Ascending aorta (tissue), 2 donors: Measurements from ENCODE around the gene NSL1. TPM values are rescaled to one million over a fixed set of nuclear protein-coding genes. Genes with fewer than 3 reads are reported as not detected.

Experiments used
- DNase-seq, 2 donors: peaks; one replicate each; pipeline ENCODE4 v3.0.0-alpha.2; 2019; ENCODE audit warnings: low spot score in 2 of 2
- H3K27ac ChIP-seq, 2 donors: fragments of 200-600 bp; sonication (generic); one replicate each; pipeline ENCODE4 v1.5.1; 2016 to 2017; ENCODE audit warnings: mild to moderate bottlenecking in 1 of 2
- H3K27me3 ChIP-seq: fragments of 200-600 bp; sonication (generic); one replicate; pipeline ENCODE4 v1.5.1; 2017
- H3K36me3 ChIP-seq, 2 donors: fragments of 200-600 bp; sonication (generic); one replicate each; pipeline ENCODE4 v1.5.1; 2016
- H3K4me1 ChIP-seq, 2 donors: fragments of 200-600 bp; sonication (generic); one replicate each; pipeline ENCODE4 v1.5.1; 2016 to 2017; ENCODE audit warnings: mild to moderate bottlenecking in 1 of 2
- H3K4me3 ChIP-seq, 2 donors: fragments of 200-600 bp; sonication (generic); one replicate each; pipeline ENCODE4 v1.5.1; 2016 to 2017; ENCODE audit warnings: mild to moderate bottlenecking in 1 of 2
- H3K9me3 ChIP-seq, 2 donors: fragments of 200-600 bp; sonication (generic); one replicate each; pipeline ENCODE4 v1.5.1; 2016
- intact Hi-C: fragments of 100-400 bp; cut with DNase I; formaldehyde crosslinking; loops from one replicate; pipeline ENCODE4 v1.15.1; 2023
- total RNA-seq: library from RNA; depleted of rRNA; stranded (reverse); fragments of >200 nt; gene quantifications from one replicate; pipeline ENCODE4 v1.1.0, GENCODE V29; 2016
- TF ChIP-seq, protein P1 (sequence below), 3 experiments: fragments of 200-600 bp in 2 of 3; fragments of 450-650 bp in 1 of 3; sonication (generic) in 2 of 3; IDR thresholded peaks; one replicate each; pipeline ENCODE4 v1.5.1; 2016 to 2019; ENCODE audit warnings: antibody characterized with exemption in 3 of 3, mild to moderate bottlenecking in 1 of 3, moderate library complexity in 1 of 3

Gene NSL1
- total RNA-seq, 1 donor from 2014 or later, result 69.1 TPM

DNA sequence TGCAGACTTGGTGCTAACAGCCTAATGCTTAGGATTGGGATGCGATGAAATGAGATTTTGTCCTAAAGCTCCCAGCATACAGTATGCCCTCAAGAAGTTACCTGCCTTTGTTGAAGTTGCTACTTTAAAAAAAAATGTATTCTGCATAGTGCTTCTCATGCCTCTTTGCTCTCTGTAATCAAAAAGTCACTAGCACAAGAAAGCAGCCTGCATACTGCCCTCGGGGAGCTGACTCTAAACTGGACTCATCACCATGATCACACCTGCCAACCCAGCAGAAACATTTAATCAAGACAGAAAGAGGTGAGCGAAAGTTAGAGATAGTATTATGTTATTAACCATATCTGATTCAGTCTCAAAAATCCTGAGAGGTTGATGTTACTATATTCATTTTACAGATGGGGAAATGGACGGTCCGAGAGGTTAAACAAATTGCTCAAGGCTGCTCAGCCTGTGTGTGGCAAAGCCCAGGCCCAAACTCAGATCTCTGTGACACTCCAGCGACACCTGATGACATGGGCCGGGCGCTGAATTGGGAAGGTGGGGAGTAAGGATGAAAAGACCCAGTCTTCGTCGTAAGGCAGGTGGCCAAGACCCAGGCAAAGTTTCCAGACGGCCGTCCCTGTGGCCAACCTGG, 93.0 kb downstream of the NSL1 start:
- peak overlapping the region; percentile 73 to 90 for H3K4me3 ChIP-seq
- DNase-seq, result no peak
- TF ChIP-seq, protein P1, sequence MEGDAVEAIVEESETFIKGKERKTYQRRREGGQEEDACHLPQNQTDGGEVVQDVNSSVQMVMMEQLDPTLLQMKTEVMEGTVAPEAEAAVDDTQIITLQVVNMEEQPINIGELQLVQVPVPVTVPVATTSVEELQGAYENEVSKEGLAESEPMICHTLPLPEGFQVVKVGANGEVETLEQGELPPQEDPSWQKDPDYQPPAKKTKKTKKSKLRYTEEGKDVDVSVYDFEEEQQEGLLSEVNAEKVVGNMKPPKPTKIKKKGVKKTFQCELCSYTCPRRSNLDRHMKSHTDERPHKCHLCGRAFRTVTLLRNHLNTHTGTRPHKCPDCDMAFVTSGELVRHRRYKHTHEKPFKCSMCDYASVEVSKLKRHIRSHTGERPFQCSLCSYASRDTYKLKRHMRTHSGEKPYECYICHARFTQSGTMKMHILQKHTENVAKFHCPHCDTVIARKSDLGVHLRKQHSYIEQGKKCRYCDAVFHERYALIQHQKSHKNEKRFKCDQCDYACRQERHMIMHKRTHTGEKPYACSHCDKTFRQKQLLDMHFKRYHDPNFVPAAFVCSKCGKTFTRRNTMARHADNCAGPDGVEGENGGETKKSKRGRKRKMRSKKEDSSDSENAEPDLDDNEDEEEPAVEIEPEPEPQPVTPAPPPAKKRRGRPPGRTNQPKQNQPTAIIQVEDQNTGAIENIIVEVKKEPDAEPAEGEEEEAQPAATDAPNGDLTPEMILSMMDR (IDR thresholded peaks at IDR 0.05), result no peak
- no peaks in the 10 kb centered on the region for H3K9me3 ChIP-seq
- H3K27me3 ChIP-seq, result no peaks in the 10 kb centered on the region
- H3K36me3 ChIP-seq, result no peaks in the 10 kb centered on the region
- no peak overlapping the region for H3K27ac ChIP-seq
- intact Hi-C loops, result loop anchor here (1.0 to 2.0 kb wide), 3 partner anchors 34 to 266 kb away; partner anchors contain the start of gene NENF
- peaks cover 5 to 13% of the 10 kb centered on the region in 2 donors for H3K4me1 ChIP-seq

DNA sequence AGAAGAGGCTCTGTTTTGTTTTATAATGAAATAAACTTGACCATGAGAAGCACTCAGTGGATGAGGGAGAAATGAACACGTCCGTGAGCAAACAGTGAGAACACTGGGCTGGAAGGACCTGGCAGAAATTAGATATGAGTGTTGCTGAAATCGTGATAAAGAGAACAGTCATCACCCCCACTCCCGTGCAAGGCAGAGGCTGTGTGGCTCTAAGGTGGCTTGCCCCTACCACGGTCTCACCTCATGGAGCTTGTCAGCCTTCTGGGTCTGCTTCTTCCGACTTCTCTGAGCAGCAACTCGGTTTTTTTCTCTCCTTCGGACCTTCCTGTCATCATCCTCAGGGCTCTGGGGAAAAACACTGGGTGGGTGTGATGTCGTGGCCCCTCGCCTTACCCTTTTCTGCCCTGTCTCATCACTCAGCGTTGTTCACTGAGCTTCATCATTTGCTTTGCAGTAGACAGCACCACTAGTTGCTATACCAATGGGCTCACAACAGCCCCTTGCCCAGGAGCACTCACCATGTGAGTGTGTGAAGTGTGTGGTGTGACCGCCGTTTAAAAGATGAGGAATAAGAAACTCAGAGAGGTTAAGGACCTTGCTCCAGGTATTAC, 94.8 kb downstream of the NSL1 start:
- H3K27ac ChIP-seq, result no peak overlapping the region
- TF ChIP-seq, protein P1 (IDR thresholded peaks at IDR 0.05), result no peak

DNA sequence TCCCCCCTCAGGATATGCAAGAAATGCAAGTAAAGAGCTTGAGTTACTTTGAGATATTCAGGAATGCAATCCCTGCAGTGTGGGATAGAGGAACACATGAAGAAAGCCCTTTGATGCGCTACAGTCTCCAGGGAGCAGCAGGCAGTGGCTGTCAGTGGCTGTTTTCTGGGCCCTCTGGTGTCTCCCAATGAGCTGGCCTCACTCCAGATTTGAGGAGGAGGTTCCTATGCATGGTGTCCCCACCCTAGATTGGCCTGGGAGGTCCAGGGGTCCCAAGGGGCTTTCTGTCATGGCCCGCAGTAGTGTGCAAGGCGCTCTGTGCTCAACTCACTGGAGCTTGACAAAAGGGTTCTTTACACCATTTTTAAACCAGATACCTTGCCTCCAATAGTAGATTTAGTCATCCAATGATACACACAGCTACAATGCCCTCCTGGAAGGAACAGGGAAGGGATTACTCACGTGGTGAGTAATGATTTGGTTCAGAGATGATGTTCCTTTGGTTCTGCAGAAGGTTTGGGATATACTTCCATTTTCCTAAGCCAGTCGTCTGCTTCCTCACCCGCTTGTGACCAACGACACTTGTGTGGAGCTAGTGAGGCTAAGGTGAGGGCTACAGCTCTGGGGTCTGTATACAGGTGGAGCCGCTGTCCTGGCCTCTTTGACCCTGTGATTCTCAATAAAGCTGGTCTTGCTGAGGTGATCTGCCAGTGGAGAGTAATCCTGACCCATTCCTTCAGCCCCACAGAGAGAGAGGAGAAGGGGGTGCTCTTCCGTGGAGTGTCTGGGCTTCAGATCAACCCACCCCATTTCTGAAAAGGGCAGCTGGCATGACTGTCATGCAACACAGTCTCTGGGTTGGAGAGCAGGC, 98.6 kb downstream of the NSL1 start:
- Histone ChIP-seq H3K27me3 (no peaks in the 10 kb centered on the region), H3K4me1 (no peaks in the 10 kb centered on the region), H3K4me3 (no peak overlapping the region), H3K36me3 (no peaks in the 10 kb centered on the region), H3K9me3 (no peaks in the 10 kb centered on the region), H3K27ac (no peak overlapping the region)
- DNase-seq, result no peak
- TF ChIP-seq, protein P1 (IDR thresholded peaks at IDR 0.05), result no peak
- intact Hi-C loops, result no loop called here

More for the DNA sequence above, 94.8 kb downstream of the NSL1 start:
- no peaks in the 10 kb centered on the region for H3K9me3 ChIP-seq
- H3K27me3 ChIP-seq, result no peaks in the 10 kb centered on the region
- no peak overlapping the region for H3K4me3 ChIP-seq
- H3K4me1 ChIP-seq, result peaks cover 5 to 13% of the 10 kb centered on the region in 2 donors
- no peaks in the 10 kb centered on the region for H3K36me3 ChIP-seq
- intact Hi-C loops, result no loop called here
- no peak for DNase-seq

DNA sequence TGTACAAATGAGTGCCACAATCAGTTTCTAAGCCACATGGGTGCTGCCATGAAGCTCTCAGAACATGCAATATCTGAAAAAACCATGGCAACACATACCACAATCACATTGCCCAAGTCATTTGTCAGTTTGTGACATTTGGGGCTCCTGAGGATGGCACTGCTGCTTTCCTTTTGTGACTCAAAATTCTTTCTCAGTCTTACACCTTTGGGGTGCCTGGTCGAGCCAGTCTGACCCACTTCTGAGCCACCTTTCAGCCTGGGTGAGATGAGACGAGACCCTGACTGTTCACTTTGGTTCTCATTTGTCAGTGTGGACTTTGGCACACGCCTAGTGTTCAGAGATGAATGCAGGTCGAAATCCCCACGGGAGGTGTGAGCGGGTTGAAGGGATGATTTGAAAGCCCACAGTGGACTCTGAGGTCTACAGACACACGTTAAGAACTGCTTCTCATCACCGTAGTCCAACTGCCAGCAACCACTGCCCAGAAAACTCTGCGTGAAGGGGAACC, 100.0 kb downstream of the NSL1 start:
- H3K4me1 ChIP-seq, result no peaks in the 10 kb centered on the region
- H3K4me3 ChIP-seq, result no peak overlapping the region
- H3K27me3 ChIP-seq, result no peaks in the 10 kb centered on the region
- intact Hi-C loops, result no loop called here
- DNase-seq, result no peak
- H3K9me3 ChIP-seq, result no peaks in the 10 kb centered on the region
- H3K27ac ChIP-seq, result no peak overlapping the region
- TF ChIP-seq, protein P1 (IDR thresholded peaks at IDR 0.05), result no peak
- H3K36me3 ChIP-seq, result no peaks in the 10 kb centered on the region

DNA sequence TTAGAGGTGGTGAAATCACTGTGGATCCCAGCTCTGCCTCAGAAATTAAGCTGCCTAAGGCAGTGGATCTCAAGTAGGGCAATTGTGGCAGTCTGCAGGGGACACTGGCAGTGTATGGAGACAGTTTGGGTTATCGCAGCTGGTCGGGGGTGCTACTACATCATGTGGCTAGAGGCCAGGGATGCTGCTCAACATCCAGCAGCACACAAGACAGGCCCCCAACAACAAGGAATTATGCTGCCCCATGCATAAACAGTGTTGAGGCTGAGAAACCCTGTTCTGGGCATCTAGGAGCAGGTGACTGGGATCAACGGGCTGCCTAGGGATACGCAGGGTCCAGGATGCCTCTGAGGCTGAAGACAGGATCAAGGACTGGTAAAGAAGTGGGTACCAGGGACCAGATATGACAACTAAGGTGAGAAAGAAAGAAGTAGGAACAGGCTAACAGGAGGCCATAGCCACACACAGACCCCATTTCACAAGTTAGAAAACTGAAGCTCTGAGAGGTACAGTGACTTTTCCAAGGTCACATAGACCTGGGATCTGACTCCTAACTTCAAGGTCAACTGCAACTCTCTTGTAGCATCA, 100.7 kb downstream of the NSL1 start:
- Histone ChIP-seq H3K4me3 (no peak overlapping the region), H3K36me3 (no peaks in the 10 kb centered on the region), H3K9me3 (no peaks in the 10 kb centered on the region), H3K4me1 (no peaks in the 10 kb centered on the region), H3K27me3 (no peaks in the 10 kb centered on the region), H3K27ac (no peak overlapping the region)
- intact Hi-C loops, result no loop called here
- TF ChIP-seq, protein P1 (IDR thresholded peaks at IDR 0.05), result no peak
- no peak for DNase-seq
